Activated CD8-positive, alpha-beta T cell treated with anti-CD3 and anti-CD28 coated beads, Interleukin-2, amount 10 ng/mL, durations not matched to agents 7 days and 5 days (primary cell): Measurements from ENCODE around the gene MAFF. TPM values are rescaled to one million over a fixed set of nuclear protein-coding genes. Genes with fewer than 3 reads are reported as not detected.

Experiments
- ATAC-seq: fragments of 150-1000 bp; cut with Tn5 transposase; one replicate; pipeline ENCODE4 v1.10.0; 2021; ENCODE audit warnings: moderate library complexity
- CTCF ChIA-PET: fragments of 350-600 bp; sonication (Branson Sonifier 250); formaldehyde crosslinking; loops from one replicate; lab custom pipeline; 2021; ENCODE audit warnings: antibody characterized with exemption; lab: Charles Lee
- POLR2A ChIA-PET: fragments of 350-600 bp; sonication (Branson Sonifier 250); formaldehyde crosslinking; loops from one replicate; lab custom pipeline; 2021; ENCODE audit warnings: antibody characterized with exemption; lab: Charles Lee
- DNase-seq: peaks from one replicate; pipeline ENCODE4 v3.0.0-alpha.2; 2020
- H3K27ac Mint-ChIP-seq: one replicate; pipeline ENCODE4 v1.8.0; 2021; ENCODE audit warnings: mild to moderate bottlenecking, mixed read lengths
- H3K27me3 Mint-ChIP-seq: one replicate; pipeline ENCODE4 v1.8.0; 2021; ENCODE audit warnings: low read depth, mixed read lengths
- H3K36me3 Mint-ChIP-seq: one replicate; pipeline ENCODE4 v1.8.0; 2021; ENCODE audit warnings: low read depth, mixed read lengths
- H3K4me1 Mint-ChIP-seq: one replicate; pipeline ENCODE4 v1.8.0; 2021; ENCODE audit warnings: low read depth, mixed read lengths
- H3K4me3 Mint-ChIP-seq: one replicate; pipeline ENCODE4 v1.8.0; 2021; ENCODE audit warnings: mild to moderate bottlenecking, mixed read lengths
- H3K9me3 Mint-ChIP-seq: one replicate; pipeline ENCODE4 v1.8.0; 2022; ENCODE audit warnings: mixed read lengths; ENCODE audit not compliant: insufficient read depth
- total RNA-seq, 2 experiments: library from RNA; stranded (reverse); gene quantifications; one replicate each; pipeline ENCODE4 v1.2.3, GENCODE V29; 2021

MAFF gene
- total RNA-seq, 2 experiments from 2014 or later = 6.8 to 9.1 TPM

- Mint-ChIP-seq H3K27me3 (no peaks in the 10 kb centered on the region), H3K9me3 (no peaks in the 10 kb centered on the region), H3K36me3 (peaks cover 6% of the 10 kb centered on the region), H3K4me3 (no peak overlapping the region), H3K4me1 (peaks cover 26% of the 10 kb centered on the region), H3K27ac (no peak overlapping the region)
- CTCF ChIA-PET = no interaction called here
- ATAC-seq = no peak
- POLR2A ChIA-PET = no interaction called here
- DNase-seq = no peak
Observed at GRCh38 chr22:38219632-38220031, 17.8 kb downstream of the MAFF start.

DNA sequence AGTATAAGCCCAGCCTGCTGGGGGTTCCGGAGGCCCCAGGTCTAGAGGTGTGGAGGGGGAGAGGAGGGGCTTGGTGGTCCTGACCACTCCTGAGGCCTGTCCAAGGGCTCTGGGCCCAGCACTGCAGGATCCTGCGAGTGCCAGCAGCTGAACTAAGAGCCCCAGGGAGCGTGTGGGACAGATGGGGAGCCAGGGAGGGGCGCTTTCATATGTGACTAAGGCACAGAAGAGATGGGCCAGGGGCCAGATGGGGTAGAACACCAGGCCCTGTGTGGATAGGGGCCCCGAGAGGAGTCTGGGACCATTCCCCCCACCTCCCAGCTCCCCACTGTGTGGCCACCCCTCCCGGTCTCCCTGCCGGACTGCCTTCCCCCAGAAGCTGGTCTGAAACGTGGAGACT lies 18.4 kb downstream of the MAFF start:
- ChIA-PET POLR2A (no interaction called here), CTCF (no interaction called here)
- ATAC-seq = no peak
- Mint-ChIP-seq H3K27ac (no peak overlapping the region), H3K4me1 (peaks cover 22% of the 10 kb centered on the region), H3K4me3 (no peak overlapping the region), H3K9me3 (no peaks in the 10 kb centered on the region), H3K27me3 (no peaks in the 10 kb centered on the region), H3K36me3 (peaks cover 2% of the 10 kb centered on the region)
- no peak for DNase-seq

- no peak overlapping the region for H3K27ac Mint-ChIP-seq
- DNase-seq (no peak), ATAC-seq (no peak)
- peaks cover 22% of the 10 kb centered on the region for H3K4me1 Mint-ChIP-seq
- CTCF ChIA-PET = no interaction called here
- peaks cover 2% of the 10 kb centered on the region for H3K36me3 Mint-ChIP-seq
- H3K4me3 Mint-ChIP-seq = no peak overlapping the region
- POLR2A ChIA-PET = no interaction called here
- H3K9me3 Mint-ChIP-seq = no peaks in the 10 kb centered on the region
- H3K27me3 Mint-ChIP-seq = no peaks in the 10 kb centered on the region
Observed at GRCh38 chr22:38220653-38221386, 19.0 kb downstream of the MAFF start.

GRCh38 chr22:38221407-38221806 lies 19.6 kb downstream of the MAFF start:
- no peak overlapping the region for H3K4me3 Mint-ChIP-seq
- ChIA-PET POLR2A (no interaction called here), CTCF (no interaction called here)
- ATAC-seq = no peak
- H3K27ac Mint-ChIP-seq = no peak overlapping the region
- no peaks in the 10 kb centered on the region for H3K9me3 Mint-ChIP-seq
- H3K4me1 Mint-ChIP-seq = peaks cover 20% of the 10 kb centered on the region
- no peak for DNase-seq
- no peaks in the 10 kb centered on the region for H3K27me3 Mint-ChIP-seq
- peaks cover 2% of the 10 kb centered on the region for H3K36me3 Mint-ChIP-seq

- H3K4me3 Mint-ChIP-seq = no peak overlapping the region
- CTCF ChIA-PET = no interaction called here
- no peaks in the 10 kb centered on the region for H3K9me3 Mint-ChIP-seq
- no peaks in the 10 kb centered on the region for H3K27me3 Mint-ChIP-seq
- DNase-seq = no peak
- POLR2A ChIA-PET = no interaction called here
- ATAC-seq = no peak
- no peak overlapping the region for H3K27ac Mint-ChIP-seq
- peaks cover 2% of the 10 kb centered on the region for H3K36me3 Mint-ChIP-seq
- H3K4me1 Mint-ChIP-seq = peaks cover 18% of the 10 kb centered on the region
Observed at GRCh38 chr22:38221908-38222796, 20.4 kb downstream of the MAFF start.

GRCh38 chr22:38222797-38223119 lies 21.0 kb downstream of the MAFF start:
- DNase-seq (no peak), ATAC-seq (no peak)
- POLR2A ChIA-PET = no interaction called here
- Mint-ChIP-seq H3K27ac (peak overlapping the region; percentile 68), H3K9me3 (no peaks in the 10 kb centered on the region), H3K4me1 (peaks cover 18% of the 10 kb centered on the region), H3K36me3 (peaks cover 2% of the 10 kb centered on the region), H3K4me3 (no peak overlapping the region), H3K27me3 (no peaks in the 10 kb centered on the region)
- CTCF ChIA-PET = no interaction called here

DNA sequence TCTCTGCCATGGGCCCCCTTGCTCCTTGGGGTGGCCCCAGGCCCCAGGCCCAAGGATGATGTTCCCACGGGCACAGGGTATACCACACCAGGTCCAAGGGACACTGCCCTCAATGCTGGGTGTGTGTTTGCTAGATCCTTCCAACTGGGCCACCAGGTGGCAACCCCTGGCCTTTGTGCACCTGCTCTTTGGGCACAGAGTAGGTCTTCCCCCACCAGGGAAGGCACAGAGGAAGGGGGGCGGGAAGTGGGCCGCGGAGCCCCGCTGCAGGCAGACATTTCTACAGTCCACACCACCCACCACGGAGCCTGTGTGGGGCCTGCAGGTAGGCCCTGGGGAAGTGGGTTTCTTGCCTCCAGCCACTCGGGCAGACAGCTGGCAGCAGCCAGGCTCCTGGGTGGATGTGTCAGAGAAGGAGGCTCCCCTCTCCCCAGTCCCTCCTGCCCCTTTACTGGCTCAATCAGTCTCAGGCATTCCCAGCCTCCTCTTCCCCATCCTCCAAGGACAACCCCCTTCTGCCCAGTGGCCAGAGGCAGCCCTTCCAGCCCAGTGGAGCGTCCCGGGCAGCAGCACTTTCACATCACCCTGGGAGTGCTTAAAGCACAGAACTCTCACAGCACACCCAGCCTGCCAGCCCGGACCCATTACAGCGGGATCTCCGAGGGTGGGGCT lies 21.6 kb downstream of the MAFF start:
- ChIA-PET POLR2A (no interaction called here), CTCF (no interaction called here)
- ATAC-seq (no peak), DNase-seq (no peak)
- Mint-ChIP-seq H3K4me1 (peaks cover 11% of the 10 kb centered on the region), H3K27ac (peak overlapping the region; percentile 39), H3K27me3 (no peaks in the 10 kb centered on the region), H3K36me3 (peaks cover 2% of the 10 kb centered on the region), H3K4me3 (no peak overlapping the region), H3K9me3 (no peaks in the 10 kb centered on the region)

- Mint-ChIP-seq H3K4me3 (no peak overlapping the region), H3K36me3 (peaks cover 12% of the 10 kb centered on the region), H3K27me3 (no peaks in the 10 kb centered on the region), H3K9me3 (no peaks in the 10 kb centered on the region), H3K27ac (no peak overlapping the region), H3K4me1 (peaks cover 13% of the 10 kb centered on the region)
- no peak for ATAC-seq
- no peak for DNase-seq
- ChIA-PET CTCF (interaction anchor here (1.0 kb wide), 1 partner anchor 112 kb away, joined by 3 read pairs; no protein-coding TSS in a partner anchor), POLR2A (interaction anchor here (0.5 kb wide), 1 partner anchor 59 kb away, joined by 4 read pairs; no protein-coding TSS in a partner anchor)
Observed at GRCh38 chr22:38226853-38227649, 25.3 kb downstream of the MAFF start.

DNA sequence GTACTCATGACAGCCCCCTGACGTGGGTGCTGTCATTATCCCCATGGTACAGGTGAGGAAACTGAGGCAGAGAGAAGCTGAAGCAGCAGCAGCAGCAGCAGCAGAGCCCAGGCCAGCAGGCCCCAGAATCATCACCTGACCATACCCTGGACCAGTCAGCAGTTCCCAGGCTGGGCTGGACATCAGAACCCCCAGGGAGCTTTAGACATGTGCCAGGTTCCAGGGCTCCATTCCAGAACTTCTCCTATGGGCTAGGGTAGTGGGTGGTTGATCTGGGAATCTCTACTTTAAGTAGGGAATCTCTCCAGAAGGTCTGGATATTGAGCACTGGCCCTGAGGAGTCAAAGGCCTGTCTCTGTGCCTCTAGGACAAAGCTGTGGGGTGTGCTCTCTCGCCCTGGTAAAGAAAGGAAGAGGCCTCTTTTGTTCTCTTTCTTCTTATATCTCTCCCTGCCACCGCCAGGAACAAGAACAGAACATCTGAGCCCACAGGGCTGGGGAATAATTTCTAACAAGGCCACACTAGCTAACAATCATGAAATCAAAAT lies 26.6 kb downstream of the MAFF start:
- Mint-ChIP-seq H3K4me3 (no peak overlapping the region), H3K36me3 (peaks cover 10% of the 10 kb centered on the region), H3K9me3 (no peaks in the 10 kb centered on the region), H3K27me3 (no peaks in the 10 kb centered on the region), H3K27ac (peak overlapping the region; percentile 48), H3K4me1 (peaks cover 13% of the 10 kb centered on the region)
- ATAC-seq (no peak), DNase-seq (no peak)
- ChIA-PET POLR2A (no interaction called here), CTCF (interaction anchor here (1.7 to 4.5 kb wide), 3 partner anchors 114 to 175 kb away, joined by 4 to 32 read pairs (median 16); no protein-coding TSS in a partner anchor)

GRCh38 chr22:38228873-38229740 lies 27.3 kb downstream of the MAFF start:
- Mint-ChIP-seq H3K27ac (peak overlapping the region; percentile 48), H3K9me3 (no peaks in the 10 kb centered on the region), H3K36me3 (peaks cover 10% of the 10 kb centered on the region), H3K4me1 (peaks cover 13% of the 10 kb centered on the region), H3K4me3 (no peak overlapping the region), H3K27me3 (no peaks in the 10 kb centered on the region)
- DNase-seq (no peak), ATAC-seq (no peak)
- POLR2A ChIA-PET = interaction anchor here (1.7 kb wide), 1 partner anchor 114 kb away, joined by 4 read pairs; no protein-coding TSS in a partner anchor
- CTCF ChIA-PET = interaction anchor here (0.7 to 4.5 kb wide), 10 partner anchors 11 to 202 kb away, joined by 3 to 32 read pairs (median 4); partner anchors contain the start of gene BAIAP2L2
